Mammary epithelial cell (primary cell): Measurements from ENCODE around the gene DNAL1.

ENCODE experiments used
- EZH2 ChIP-seq: IDR thresholded peaks from 2 replicates; pipeline ENCODE4 v1.6.1; 2012; ENCODE audit warnings: low read length, inconsistent platforms, borderline replicate concordance
- TF ChIP-seq, protein P1 (sequence below), 2 donors: IDR thresholded peaks in 1 of 2; conservative IDR thresholded peaks in 1 of 2; 2 replicates each; pipeline ENCODE4 v1.5.1; 2011 to 2012; ENCODE audit warnings: inconsistent platforms in 2 of 2, low read length in 2 of 2, mild to moderate bottlenecking in 2 of 2, control low read depth in 1 of 2, low read depth in 1 of 2; ENCODE audit not compliant: insufficient read depth in 1 of 2; ENCODE audit errors: extremely low read depth in 1 of 2

DNA sequence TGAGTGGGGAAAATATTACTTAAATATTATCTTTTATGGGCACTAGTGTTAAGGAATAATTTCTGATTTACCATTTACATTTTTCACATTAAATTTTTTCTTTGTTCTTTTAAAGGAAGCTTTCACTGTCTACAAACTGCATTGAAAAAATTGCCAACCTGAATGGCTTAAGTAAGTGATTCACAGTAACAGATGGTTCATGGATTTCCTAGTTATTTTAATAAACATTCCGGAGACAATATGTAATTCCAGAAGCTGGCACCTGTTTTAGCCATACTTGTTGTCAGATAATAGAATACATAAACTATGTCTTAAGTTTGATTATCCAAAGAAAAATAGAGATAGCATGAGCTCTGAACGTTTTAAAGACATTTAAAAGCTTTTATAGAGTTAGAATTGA lies 17.1 kb downstream of the DNAL1 start:
- TF ChIP-seq EZH2 = no peak
- TF ChIP-seq, protein P1, sequence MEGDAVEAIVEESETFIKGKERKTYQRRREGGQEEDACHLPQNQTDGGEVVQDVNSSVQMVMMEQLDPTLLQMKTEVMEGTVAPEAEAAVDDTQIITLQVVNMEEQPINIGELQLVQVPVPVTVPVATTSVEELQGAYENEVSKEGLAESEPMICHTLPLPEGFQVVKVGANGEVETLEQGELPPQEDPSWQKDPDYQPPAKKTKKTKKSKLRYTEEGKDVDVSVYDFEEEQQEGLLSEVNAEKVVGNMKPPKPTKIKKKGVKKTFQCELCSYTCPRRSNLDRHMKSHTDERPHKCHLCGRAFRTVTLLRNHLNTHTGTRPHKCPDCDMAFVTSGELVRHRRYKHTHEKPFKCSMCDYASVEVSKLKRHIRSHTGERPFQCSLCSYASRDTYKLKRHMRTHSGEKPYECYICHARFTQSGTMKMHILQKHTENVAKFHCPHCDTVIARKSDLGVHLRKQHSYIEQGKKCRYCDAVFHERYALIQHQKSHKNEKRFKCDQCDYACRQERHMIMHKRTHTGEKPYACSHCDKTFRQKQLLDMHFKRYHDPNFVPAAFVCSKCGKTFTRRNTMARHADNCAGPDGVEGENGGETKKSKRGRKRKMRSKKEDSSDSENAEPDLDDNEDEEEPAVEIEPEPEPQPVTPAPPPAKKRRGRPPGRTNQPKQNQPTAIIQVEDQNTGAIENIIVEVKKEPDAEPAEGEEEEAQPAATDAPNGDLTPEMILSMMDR (conservative IDR thresholded peaks at IDR 0.05 in 1 of 2, IDR thresholded peaks at IDR 0.05 in 1 of 2; ENCODE audit: extremely low read depth in 1 of 2, insufficient read depth in 1 of 2, low read depth in 1 of 2, low read length in 2 of 2) = no peak
